Lower leg skin (tissue), 3 donors: Measurements from ENCODE around the gene SIL1.

Source experiments
- CTCF ChIP-seq, 3 donors: fragments of 450-650 bp; IDR thresholded peaks; one replicate each; pipeline ENCODE4 v1.5.1; 2016; ENCODE audit warnings: antibody characterized with exemption in 3 of 3, mild to moderate bottlenecking in 3 of 3, moderate library complexity in 2 of 3
- POLR2A ChIP-seq, 2 donors: fragments of 450-650 bp; IDR thresholded peaks; one replicate each; pipeline ENCODE4 v1.6.1; 2016 to 2017; ENCODE audit warnings: antibody characterized with exemption in 2 of 2, mild to moderate bottlenecking in 1 of 2, moderate library complexity in 1 of 2

- no peak for TF ChIP-seq POLR2A (IDR thresholded peaks at IDR 0.05)
- TF ChIP-seq CTCF (IDR thresholded peaks at IDR 0.05) = no peak
Measured at GRCh38 chr5:139027150-139027549, 171.0 kb downstream of the SIL1 start.
